Smooth muscle cell (in vitro differentiated cells): ENCODE measurements around the gene IFNL2. TPM values are rescaled to one million over a fixed set of nuclear protein-coding genes. Genes with fewer than 3 reads are reported as not detected.

Experiments used
- DNase-seq: peaks from one replicate; lab custom pipeline; 2025; ENCODE audit not compliant: unreplicated experiment; lab: John Stamatoyannopoulos, UW
- H2AFZ ChIP-seq: fragments of 200-600 bp; sonication (generic); 2 replicates; pipeline ENCODE4 v1.6.0; 2016; ENCODE audit warnings: antibody characterized with exemption, low read depth, mild to moderate bottlenecking
- H3F3A ChIP-seq: fragments of 200-600 bp; sonication (generic); 2 replicates; pipeline ENCODE4 v1.6.0; 2017; ENCODE audit warnings: antibody characterized with exemption, low read depth
- H3K27ac ChIP-seq: fragments of 200-600 bp; sonication (generic); 2 replicates; pipeline ENCODE4 v1.5.1; 2016; ENCODE audit warnings: low read depth, mild to moderate bottlenecking
- H3K27me3 ChIP-seq: fragments of 200-600 bp; sonication (generic); 2 replicates; pipeline ENCODE4 v1.6.1; 2016; ENCODE audit warnings: low read depth, mild to moderate bottlenecking
- H3K36me3 ChIP-seq: fragments of 200-600 bp; sonication (generic); 2 replicates; pipeline ENCODE4 v1.5.1; 2016; ENCODE audit warnings: low read depth
- H3K4me1 ChIP-seq: fragments of 200-600 bp; sonication (generic); 2 replicates; pipeline ENCODE4 v1.5.1; 2016; ENCODE audit warnings: low read depth
- H3K4me2 ChIP-seq: fragments of 200-600 bp; sonication (generic); 2 replicates; pipeline ENCODE4 v1.6.0; 2016; ENCODE audit warnings: mild to moderate bottlenecking
- H3K4me3 ChIP-seq: fragments of 200-600 bp; sonication (generic); 2 replicates; pipeline ENCODE4 v1.5.1; 2016; ENCODE audit warnings: mild to moderate bottlenecking
- H3K79me2 ChIP-seq: fragments of 200-600 bp; sonication (generic); 2 replicates; pipeline ENCODE4 v1.6.0; 2016; ENCODE audit warnings: low read depth, mild to moderate bottlenecking
- H3K9ac ChIP-seq: fragments of 200-600 bp; sonication (generic); 2 replicates; pipeline ENCODE4 v1.6.0; 2016; ENCODE audit warnings: low read depth
- H3K9me3 ChIP-seq: fragments of 200-600 bp; sonication (generic); replicated peaks from 2 replicates; pipeline ENCODE4 v1.5.1; 2016; ENCODE audit warnings: low read depth
- H4K20me1 ChIP-seq: fragments of 200-600 bp; sonication (generic); 2 replicates; pipeline ENCODE4 v1.6.0; 2016; ENCODE audit warnings: low read depth
- CTCF ChIP-seq: fragments of 200-600 bp; sonication (generic); IDR thresholded peaks from 2 replicates; pipeline ENCODE4 v1.5.1; 2017; ENCODE audit warnings: borderline replicate concordance, mild to moderate bottlenecking, antibody characterized with exemption; ENCODE audit not compliant: insufficient read depth, poor library complexity, severe bottlenecking
- WGBS: methylation state at CpG from one replicate; pipeline ENCODE4 v1.1.7; 2016; ENCODE audit warnings: low lambda C conversion rate; 5-methylcytosine and 5-hydroxymethylcytosine counted together
- polyA plus RNA-seq: library from polyadenylated mRNA; unstranded; fragments of >200 nt; fragmentation: Nextera tagmentation; extraction: Ambion mirVana; gene quantifications from 2 replicates; pipeline ENCODE4 v1.2.1, GENCODE V29; 2016
- total RNA-seq: library from RNA; depleted of rRNA; stranded (reverse); fragments of >200 nt; gene quantifications from 2 replicates; pipeline ENCODE4 v1.2.3, GENCODE V29; 2014

Gene IFNL2
- total and polyA plus RNA-seq, 2 experiments from 2014 or later: not detected

- Histone ChIP-seq H3K9me3 (no peaks in the 10 kb centered on the region), H3K36me3 (no peaks in the 10 kb centered on the region), H2AFZ (no peak overlapping the region), H3K27ac (no peak overlapping the region), H3K4me2 (no peak overlapping the region), H3K27me3 (peaks cover 22% of the 10 kb centered on the region), H3F3A (no peaks in the 10 kb centered on the region), H3K4me3 (no peak overlapping the region), H3K79me2 (no peaks in the 10 kb centered on the region), H4K20me1 (no peaks in the 10 kb centered on the region), H3K4me1 (no peaks in the 10 kb centered on the region), H3K9ac (no peak overlapping the region)
- 79% methylated on average over 2 of the region's 2 CpGs for WGBS
- DNase-seq: no peak
- TF ChIP-seq CTCF: no peak
These were observed 38.0 kb upstream of the IFNL2 start for GRCh38 chr19:39230096-39230764.

GRCh38 chr19:39232708-39233107 is 35.5 kb upstream of the IFNL2 start:
- H3K4me1 ChIP-seq: no peaks in the 10 kb centered on the region
- no peak for TF ChIP-seq CTCF
- H3K4me3 ChIP-seq: no peak overlapping the region
- no peak overlapping the region for H2AFZ ChIP-seq
- peaks cover 25% of the 10 kb centered on the region for H3K27me3 ChIP-seq
- no peak for DNase-seq
- H3F3A ChIP-seq: no peaks in the 10 kb centered on the region
- H4K20me1 ChIP-seq: no peaks in the 10 kb centered on the region
- H3K27ac ChIP-seq: no peak overlapping the region
- H3K4me2 ChIP-seq: no peak overlapping the region
- H3K9me3 ChIP-seq: no peaks in the 10 kb centered on the region
- no peaks in the 10 kb centered on the region for H3K79me2 ChIP-seq
- 81% methylated on average over 5 of the region's 5 CpGs for WGBS
- no peaks in the 10 kb centered on the region for H3K36me3 ChIP-seq
- H3K9ac ChIP-seq: no peak overlapping the region

GRCh38 chr19:39236527-39236926 is 31.7 kb upstream of the IFNL2 start:
- Histone ChIP-seq H3K4me2 (no peak overlapping the region), H3K27ac (no peak overlapping the region), H3K9me3 (no peaks in the 10 kb centered on the region), H3K4me3 (no peak overlapping the region), H2AFZ (no peak overlapping the region), H3K27me3 (peaks cover 34% of the 10 kb centered on the region), H3F3A (no peaks in the 10 kb centered on the region), H3K79me2 (no peaks in the 10 kb centered on the region), H3K4me1 (no peaks in the 10 kb centered on the region), H4K20me1 (no peaks in the 10 kb centered on the region), H3K36me3 (no peaks in the 10 kb centered on the region), H3K9ac (no peak overlapping the region)
- 84% methylated on average over 12 of the region's 12 CpGs for WGBS
- DNase-seq: no peak
- TF ChIP-seq CTCF: no peak
